GM21528 (cell line): ENCODE results near the gene EXPH5.

Experiments used
- ATAC-seq: cut with Tn5 transposase; IDR thresholded peaks from one replicate; pipeline ENCODE4 v1.9.1; 2021; ENCODE audit warnings: mild to moderate bottlenecking, moderate library complexity; ENCODE audit not compliant: unreplicated experiment, low FRiP score

The EXPH5 gene

DNA sequence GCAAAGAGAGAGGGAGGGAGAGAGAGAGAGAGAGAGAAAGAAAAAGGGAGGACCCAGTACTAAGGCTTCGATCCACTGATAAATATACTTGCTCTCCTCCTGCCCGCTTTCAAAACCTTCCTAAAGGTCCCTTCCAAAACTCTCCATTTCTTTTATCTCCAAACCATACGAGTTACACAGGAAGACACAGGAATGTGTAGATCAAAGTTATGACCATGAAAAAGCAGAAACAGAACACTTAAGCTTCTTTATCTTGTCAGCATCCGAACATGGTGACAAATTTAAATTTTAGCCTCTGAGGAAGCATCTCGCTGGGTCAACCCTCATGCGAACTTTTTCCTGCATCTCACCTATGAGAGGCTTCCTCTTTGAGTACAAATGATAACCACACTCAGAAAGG is 66.2 kb downstream of the EXPH5 start:
- no peak for ATAC-seq

DNA sequence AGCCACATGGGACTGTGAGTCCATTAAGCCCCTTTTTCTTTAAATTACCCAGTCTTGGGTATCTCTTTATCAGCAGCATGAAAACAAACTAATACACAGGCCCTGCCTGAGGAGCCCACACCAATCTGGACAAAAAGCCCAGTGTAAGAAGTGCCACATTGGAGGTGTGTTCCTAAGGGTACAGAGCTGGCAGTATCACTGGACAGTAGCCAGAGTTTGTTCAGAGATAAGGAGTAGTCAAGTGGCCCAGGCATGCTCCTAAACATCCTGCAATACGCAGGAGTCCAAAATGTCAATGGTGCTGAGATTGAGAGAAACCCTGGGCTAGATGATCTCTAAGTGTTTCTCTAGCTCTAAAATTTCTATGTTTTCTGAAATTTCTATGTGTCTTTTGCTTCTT is 68.4 kb downstream of the EXPH5 start:
- no peak for ATAC-seq

DNA sequence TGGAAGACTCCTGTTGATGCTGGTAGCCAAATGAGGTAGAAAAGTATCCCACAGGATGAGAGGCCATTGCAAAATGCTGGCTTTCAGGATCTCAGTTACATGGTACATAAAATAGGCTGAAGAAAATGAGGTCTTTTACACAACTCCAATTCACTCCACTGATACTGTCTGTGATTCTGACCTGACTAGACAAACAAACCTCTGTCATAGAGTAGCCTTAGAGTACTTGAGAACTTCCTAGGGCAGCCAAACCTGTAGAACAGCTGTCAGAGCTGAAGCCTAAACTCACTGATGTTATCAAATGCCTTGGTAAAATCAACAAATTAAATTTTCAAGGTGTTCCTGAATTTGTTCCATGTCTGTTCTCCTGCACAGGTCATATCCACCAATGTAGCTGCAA is 69.1 kb downstream of the EXPH5 start:
- no peak for ATAC-seq

DNA sequence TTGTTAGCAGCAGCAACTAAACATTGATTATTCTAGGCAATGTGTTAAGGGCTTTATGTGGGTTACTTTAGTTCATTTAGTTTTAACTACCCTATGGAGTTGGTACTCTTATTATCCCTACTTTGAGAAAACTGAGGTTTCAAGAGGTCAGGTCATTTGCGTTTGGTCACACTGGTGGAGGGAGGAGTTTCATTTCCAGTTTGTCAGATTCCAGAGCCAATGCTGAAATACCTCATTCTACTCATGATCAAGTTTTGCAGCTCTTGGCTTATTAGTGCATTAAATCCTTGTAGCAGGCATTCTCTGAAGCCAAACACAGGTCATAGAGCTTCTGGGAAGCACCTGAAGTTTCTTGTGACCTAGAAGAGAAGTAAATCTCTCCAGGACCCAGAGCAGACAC is 71.2 kb downstream of the EXPH5 start:
- no peak for ATAC-seq

DNA sequence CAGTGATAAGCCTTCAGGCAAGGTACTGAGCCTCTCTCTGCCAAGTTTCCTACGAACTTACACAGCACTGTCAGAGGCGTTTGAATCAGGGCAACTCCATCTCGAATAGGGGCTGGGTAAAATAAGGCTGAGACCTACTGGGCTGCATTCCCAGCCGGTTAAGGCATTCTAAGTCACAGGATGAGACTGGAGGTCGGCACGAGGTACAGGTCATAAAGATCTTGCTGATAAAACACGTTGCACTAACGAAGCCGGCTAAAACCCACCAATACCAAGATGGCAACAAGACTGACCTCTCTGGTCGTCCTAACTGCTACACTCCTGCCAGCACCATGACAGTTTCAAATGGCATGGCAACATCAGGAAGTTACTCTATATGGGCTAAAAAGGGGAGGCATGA is 75.0 kb downstream of the EXPH5 start:
- no peak for ATAC-seq

DNA sequence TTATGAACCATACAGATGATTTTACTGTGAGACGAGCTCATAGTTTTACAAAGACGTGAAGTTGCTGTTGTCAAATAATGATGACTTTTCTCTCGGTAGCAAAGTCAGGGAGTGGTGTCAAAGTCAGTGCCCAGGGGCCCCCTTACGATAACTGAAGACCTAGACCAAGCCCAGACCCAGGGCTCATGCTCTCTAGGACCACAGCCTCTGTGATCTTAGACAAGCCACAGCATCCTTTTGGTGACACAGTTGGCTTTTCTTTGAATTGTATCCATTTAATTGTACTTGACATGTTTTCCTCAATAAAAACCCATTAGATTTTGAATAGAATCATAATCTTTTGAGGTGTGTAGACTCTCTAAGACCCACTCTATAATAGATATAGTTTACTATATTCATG is 77.4 kb downstream of the EXPH5 start:
- no peak for ATAC-seq

DNA sequence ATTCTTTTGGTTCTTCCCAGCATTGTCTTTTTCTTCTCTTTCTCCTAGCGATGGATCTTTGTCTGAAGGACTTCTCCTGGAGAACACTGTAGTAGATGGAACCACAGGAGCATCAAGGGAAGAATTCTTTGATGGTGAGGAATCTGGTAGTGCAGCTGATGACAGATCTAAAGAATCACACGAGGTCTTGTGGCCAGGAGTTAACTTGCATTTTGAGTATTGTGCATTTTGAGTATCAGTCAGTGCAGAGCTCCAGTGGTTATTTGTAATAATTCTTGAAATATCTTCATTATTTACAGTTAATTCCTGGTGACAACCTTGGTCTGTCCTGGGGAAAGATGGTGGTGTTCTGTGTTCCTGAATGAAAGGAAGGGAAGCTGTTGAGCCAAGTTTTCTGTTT is 80.9 kb downstream of the EXPH5 start:
- ATAC-seq: no peak

DNA sequence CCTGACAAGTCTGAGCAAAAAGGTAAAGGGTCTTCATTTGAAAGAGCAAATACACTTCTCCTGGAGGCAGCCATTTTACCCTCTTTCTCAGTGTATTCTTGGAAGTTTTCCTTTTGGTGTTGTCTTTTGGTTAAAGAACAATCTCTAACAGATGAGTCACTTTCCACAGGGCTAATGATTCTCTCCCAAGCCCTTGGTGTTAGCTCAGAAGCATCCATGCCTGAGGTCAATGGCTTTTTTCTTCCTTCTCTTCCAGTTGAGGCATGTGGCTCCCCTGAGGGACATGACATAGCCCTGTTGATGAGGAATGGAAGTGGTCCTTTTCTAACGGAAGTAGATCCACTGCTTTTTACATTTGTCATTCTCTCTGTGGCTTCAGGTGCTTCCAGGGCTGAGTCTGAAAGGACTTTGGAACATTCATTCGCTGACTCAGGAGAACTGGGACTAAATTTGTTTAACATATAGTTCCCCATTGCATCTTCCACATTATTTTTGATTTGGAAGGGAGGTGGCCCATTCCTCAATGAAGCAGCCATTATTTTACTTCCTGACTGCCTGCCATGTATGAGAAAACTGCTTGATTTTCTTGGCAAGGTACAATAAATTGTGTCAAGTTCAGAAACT is 81.6 kb downstream of the EXPH5 start:
- no peak for ATAC-seq

DNA sequence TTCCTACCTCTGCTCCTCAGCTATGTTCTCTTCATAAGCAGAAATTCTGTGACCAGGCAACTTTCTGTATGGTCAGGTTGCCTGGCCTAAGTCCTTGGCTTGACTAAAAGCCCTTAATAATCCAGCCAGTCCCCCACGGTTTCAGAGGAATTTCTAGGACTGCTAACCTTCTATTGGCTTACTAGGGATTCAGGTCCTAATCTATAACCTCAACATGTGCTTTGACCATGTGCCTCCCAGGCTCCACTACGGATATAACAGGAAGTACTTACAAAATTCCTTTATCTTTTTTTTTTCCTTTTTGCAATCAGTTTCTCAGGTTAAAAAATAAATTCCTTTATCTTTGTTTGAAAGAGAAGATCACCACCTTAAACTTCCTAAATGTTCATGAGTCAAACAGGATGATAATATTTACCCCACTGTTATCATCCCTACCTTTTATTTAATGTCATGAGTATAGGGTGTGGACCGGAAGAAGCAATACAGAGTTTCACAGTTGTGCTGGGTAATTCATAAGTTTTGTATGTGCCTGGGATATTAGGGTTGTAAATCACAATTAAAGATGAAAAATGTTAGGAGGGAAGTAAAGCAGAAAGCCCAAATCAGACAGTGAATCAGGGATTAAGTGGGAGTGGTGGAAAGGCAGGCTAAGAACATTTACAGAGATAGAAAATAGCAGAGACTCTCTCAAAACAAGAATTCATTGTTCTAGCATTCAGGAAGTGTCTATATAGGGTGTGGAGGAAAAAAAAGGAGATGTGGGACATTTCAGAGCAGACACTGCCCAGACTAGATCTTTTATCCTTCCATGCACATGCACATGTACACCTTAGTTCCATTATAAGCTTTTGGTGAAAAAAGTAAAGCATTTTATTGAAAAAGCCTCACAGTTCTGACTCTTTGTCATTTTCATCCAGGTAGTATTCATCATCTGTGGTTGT is 84.6 kb downstream of the EXPH5 start:
- no peak for ATAC-seq

DNA sequence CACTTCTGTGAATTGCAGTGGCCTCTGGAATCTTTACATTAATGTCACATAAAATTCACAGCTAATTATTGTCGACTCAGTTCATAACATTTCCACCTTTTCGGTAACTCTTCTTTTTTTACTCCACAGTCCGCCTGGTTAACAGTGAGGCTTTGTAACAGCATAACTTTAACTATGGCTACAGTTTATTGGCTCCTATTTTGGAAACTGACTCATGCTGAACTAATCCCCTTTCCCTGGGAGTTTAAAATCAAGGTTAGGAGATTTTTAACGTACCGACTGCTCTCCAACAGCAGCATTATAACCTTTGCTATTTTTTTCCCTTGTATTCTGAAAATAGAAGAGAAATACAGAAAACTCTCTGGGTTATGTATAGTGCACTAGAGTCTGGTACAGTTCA is 92.2 kb downstream of the EXPH5 start:
- no peak for ATAC-seq

DNA sequence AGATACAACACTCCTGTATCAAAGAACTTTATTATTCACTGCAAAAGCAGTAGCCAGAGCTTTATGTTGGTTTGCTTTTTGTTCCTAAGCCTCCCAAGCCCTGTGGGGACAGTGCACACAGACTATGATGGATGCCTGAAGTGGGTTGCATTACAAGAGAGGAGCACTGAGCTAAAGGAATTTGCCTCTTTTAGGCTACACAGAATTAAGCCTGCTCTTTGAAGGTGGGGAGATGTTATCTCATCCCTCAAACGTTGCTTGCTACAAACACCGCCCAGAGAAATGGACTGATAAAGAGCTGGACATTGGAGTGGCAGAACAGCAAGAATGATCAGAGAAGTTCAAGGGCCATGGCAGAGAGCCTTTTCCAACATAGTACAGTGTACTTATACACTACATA is 92.8 kb downstream of the EXPH5 start:
- ATAC-seq: no peak

DNA sequence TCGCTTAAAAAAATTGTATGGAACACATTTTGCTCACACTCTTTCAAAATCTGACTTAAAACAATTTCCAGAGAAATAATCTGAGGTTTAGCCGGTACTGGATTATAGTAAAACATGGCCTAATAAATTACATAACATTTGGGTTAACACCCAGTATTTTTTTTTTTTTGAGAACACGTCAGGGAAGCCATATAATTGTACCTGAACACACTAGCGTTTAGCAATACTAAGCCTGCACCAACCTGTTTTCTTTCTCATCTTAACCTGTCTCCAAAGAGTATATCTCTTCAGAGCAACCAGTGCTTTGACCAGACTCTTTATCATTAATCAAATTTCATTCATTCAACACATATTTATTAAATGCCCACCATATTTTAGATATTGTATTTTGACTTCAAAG is 93.4 kb downstream of the EXPH5 start:
- no peak for ATAC-seq

DNA sequence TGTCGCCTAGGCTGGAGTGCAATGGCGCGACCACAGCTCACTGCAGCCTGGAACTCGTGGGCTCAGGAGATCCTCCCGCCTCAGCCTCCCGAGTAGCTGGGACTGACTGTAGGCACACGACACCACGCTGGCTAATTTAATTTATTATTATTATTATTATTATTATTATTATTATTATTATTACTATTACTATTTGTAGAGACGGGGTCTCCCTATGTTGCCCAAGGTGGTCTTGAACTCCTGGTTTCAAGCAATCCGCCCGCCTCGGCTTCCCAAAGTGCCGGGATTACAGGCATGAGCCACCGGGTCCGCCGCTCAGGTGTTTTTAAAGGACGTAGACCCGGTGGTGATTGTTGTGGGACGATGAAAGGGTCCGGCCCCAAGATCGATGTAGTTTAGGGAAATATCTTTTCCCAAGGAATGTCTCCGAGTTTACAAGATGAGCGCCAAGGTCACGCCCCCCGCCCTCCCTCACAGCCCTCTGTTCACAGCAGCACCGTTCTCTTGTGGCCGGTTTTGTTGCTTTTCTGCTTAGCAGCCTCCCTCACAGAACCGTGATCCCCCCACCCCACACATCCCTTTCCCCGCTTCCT is 94.7 kb downstream of the EXPH5 start:
- ATAC-seq: no peak

DNA sequence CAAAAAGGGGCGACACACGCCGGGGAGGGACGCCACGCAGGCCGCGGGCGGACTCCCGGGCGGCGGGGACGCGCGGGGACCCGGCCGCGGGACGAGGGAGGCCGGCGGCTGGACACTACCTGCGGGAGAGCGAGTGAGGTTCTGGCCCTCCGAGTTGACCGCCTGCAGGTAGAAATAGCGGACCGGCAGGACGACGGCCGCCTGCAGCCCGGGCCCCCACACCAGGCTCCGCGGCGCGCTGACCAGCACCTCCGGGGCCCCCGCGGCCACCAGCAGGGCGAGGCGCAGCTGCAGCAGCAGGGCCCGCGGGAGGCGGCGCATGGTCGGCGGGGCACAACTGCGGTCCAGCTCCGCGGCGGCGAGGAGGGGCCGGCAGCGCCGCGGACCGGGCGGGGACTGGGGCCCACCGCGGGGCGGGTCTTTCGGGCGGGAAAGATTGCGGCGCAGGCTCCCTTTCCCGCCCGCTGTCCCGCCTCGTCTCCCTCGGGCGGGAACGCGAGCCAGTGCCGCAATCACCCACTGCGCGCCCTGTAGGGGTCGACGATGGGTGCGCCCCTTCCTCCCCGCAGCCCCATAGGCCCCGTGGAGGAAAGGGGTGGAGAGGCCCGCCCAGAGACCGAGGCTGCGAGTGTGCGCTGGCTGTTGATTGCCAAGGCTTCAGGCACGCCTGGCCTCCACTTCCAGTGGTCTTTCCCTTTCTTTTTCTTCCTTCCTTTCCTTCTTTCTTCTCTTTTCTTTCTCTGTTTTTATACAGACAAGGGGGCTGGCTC is 95.3 kb downstream of the EXPH5 start, which contains the start of gene POGLUT3:
Gene POGLUT3 (minus strand): TSS at position 339 of the 770 bp plus-strand sequence. CDS start 18 bp downstream, at position 321.
- peak; percentile 64 for ATAC-seq

DNA sequence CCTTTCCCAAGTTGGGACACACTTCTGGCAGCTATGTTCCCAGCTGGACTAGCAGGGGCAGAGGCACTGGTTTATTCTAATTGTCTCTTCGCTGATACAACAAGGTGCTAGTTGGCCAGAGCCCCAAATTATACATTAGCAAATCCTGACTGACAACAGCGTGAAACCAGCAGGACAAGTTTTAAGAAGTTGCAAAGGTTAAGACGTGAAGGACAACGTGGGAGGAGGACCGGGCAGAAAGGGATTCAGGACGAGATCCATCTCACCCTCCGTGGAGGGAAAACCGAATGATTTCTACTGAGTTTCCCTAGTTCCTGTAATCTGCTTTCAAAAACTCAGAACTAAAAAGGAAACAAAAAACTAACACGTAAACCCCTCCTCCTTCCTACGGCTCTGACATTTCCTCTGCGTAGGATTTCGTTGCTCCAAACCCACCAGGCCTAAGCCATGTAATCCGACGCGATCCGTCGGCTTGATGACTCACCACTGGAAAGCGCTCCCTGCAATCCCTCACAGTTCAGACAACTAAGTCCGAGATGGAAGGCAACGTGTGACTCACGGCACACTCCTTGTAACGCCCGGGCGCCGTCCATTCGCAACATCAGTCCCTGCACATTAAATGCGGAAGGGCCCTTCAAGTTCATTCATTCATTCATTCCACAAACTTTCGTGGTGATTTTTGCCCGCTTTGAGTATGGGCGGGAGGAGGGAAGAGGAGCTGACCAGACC is 96.1 kb downstream of the EXPH5 start:
- ATAC-seq: peak; percentile 65

DNA sequence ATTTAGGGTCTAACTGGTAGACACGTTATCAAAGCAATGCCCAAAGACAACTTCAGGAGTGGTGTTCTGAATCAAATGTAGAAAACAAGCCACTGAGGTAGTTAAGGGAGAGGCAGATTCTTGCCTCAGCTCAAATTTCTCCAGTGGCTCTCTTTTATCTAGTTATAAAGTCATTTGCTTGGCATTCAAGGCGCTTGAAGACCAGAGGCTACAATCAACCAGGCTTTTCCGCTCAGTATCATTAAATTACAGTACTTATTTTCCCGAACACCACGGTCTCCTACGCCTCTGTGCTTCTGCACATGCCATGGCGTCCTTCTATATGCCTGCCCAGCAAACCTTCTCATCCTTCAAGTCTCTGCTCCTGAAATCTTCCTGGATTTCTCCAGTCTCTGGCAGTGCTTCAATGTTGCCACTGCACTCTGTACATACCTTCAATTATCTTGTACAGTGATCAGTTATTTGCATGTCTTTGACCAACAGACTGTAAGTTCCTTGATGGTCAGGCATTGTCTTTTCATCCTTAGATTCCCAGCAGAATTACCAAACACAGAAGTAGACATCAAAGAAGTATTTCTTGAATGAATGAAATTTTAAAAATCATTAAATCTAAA is 96.8 kb downstream of the EXPH5 start:
- no peak for ATAC-seq

DNA sequence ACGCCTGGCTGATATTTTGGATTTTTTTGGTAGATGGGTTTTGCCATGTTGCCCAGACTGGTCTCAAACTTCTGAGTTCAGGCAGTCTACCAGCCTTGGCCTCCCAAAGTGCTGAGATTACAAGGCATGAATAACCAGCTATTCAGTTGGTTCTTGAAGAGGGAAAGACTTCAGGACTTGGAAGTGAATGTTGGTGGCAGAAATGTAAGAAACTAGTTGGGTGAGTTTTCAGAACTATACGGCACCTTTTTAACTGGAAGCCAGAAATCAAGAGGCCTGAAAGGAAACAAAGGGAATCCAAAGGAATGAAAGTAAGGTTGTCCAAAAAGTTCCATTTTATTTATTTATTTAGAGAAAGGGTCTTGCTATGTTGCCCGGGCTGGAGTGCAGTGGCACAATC is 98.2 kb downstream of the EXPH5 start:
- ATAC-seq: no peak

DNA sequence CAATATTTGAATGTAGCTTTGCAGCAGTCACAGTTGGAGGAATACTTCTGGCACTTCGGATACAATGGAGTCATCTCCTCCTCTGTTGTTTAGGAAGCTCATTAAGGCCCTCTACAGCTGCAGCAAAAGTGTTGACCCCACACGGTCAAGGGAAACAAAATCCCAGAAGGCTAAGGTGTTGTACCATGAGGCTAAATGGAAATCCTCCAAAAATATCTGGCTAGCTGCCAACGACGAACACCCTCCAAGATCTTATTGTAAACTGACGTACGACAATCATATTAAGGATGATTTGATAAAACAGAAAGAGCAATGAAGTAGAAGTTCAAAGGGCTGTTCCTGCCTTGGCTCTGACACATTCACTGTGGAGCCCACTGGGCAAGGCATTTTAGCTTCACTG is 99.4 kb downstream of the EXPH5 start:
- no peak for ATAC-seq

DNA sequence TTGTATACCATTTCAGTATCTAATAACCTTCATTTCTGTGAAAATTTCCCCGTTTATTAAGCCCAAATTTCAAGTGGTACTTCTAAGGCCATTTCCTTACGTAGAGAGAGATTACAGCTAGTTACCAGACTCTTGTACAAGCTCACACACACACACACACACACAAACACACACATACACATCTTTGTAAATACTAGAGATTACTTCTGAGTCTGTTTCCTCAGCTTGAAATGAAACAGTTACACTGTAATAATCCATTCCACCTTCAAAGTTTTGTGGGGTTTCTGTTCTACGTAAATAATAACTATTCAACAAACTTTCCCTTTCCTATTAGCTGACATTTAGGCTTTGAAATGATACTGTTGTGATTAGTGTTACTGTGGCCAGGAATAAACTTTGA is 101.6 kb downstream of the EXPH5 start:
- ATAC-seq: no peak

DNA sequence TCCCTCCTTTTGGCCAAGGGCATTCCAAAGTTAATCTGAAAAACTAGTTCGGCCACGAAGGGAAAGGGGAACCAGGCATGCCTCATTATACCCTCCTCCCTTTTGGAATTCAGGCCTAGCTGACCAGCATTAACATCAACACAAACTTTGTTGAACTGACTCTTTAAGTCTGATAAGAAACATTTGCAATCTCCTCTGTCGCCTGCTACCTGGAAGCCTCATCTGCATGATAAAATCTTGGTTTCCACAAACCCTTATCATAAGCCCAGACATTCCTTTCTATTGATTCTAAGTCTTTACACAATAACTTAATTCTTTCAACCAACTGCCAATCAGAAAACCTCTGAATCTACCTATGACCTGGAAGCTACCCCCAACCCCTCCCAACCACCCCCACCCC is 106.7 kb downstream of the EXPH5 start:
- ATAC-seq: no peak
